ENCODE results near the gene ME1.
A peak's percentile ranks its signal among the peaks of the same experiment; 100 is the strongest.

Gene ME1

DNA sequence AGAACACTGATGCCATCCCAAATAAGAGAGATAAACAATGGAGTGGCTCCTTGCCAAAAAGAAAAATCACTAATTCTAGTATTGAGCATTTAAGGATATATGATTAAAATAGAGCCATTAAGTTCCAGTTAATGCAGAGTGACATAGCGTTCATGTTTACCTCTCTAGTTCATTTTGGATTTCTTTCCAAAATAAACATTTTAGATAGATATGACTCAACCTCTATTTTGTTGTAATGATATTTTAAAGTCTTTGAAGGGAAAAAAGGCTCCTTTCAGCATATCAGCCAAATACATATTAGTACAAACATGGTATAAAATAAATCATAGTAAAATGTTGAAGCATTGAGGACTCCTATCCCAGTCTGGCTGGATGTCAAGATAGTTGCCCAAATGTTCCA lies 204.3 kb downstream of the ME1 start:
- in situ Hi-C loops (cut with MboI; ENCODE audit: low sequenced_read_pairs, unreplicated experiment) = no loop called here
- no peak for DNase-seq (ENCODE audit: low spot score)
- TF ChIP-seq, protein P1, sequence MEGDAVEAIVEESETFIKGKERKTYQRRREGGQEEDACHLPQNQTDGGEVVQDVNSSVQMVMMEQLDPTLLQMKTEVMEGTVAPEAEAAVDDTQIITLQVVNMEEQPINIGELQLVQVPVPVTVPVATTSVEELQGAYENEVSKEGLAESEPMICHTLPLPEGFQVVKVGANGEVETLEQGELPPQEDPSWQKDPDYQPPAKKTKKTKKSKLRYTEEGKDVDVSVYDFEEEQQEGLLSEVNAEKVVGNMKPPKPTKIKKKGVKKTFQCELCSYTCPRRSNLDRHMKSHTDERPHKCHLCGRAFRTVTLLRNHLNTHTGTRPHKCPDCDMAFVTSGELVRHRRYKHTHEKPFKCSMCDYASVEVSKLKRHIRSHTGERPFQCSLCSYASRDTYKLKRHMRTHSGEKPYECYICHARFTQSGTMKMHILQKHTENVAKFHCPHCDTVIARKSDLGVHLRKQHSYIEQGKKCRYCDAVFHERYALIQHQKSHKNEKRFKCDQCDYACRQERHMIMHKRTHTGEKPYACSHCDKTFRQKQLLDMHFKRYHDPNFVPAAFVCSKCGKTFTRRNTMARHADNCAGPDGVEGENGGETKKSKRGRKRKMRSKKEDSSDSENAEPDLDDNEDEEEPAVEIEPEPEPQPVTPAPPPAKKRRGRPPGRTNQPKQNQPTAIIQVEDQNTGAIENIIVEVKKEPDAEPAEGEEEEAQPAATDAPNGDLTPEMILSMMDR (IDR thresholded peaks at IDR 0.05; ENCODE audit: borderline replicate concordance, control extremely low read depth, extremely low read depth, insufficient read depth, missing control alignments) = no peak

DNA sequence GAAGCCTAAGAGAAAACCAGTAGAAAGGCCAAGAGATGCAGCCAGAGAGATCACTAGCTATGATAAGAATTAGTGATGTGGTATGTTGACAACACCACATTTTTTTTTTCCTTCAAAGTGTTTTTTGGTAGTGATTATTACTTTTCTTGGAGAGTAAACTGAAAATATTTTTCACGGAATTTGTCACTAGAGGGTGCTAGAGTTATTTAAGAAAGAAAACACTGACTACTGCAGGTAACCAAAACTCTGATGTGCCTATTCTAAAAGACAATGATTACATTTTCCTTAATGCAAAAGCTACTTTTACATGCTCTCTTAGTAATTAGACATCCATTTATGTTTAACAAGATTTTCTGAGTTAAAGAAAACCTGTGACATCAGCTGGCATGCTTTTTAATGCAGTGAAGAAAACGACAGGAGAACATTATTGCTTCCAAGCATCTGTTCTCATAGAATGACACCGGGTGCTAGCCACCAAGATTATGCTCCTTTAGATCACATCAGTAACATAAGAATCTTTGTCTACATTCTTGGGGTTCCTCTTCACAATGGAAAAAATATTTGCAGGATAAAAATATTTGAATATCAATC lies 208.9 kb downstream of the ME1 start:
- TF ChIP-seq, protein P1 (IDR thresholded peaks at IDR 0.05; ENCODE audit: borderline replicate concordance, control extremely low read depth, extremely low read depth, insufficient read depth, missing control alignments) = peak; percentile 25
- DNase-seq (ENCODE audit: low spot score) = peak; percentile 28
- in situ Hi-C loops (cut with MboI; ENCODE audit: low sequenced_read_pairs, unreplicated experiment) = loop anchor here (5.0 to 25.0 kb wide), 2 partner anchors 295 to 960 kb away; no protein-coding TSS in a partner anchor

DNA sequence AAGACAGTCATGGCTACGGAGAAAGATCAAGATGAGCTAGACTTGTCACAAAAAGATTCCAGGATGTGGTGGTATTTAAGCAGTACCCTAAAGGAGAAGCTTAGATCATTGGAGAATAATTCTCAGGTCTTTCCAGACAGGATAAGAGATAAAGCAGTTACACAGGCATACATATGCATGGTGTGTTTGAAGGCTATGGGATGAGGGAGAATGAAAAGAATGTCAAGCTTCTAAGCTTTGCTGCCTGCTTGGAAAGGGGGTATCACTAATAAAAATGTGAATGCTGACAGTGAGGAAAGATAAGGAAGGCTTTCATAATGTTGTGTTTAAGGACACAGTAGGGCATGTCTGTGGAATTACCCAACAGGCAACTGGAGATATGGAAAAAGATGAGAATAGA lies 209.6 kb downstream of the ME1 start:
- no peak for DNase-seq (ENCODE audit: low spot score)
- TF ChIP-seq, protein P1 (IDR thresholded peaks at IDR 0.05; ENCODE audit: borderline replicate concordance, control extremely low read depth, extremely low read depth, insufficient read depth, missing control alignments) = no peak
- in situ Hi-C loops (cut with MboI; ENCODE audit: low sequenced_read_pairs, unreplicated experiment) = loop anchor here (5.0 to 25.0 kb wide), 2 partner anchors 296 to 959 kb away; no protein-coding TSS in a partner anchor

DNA sequence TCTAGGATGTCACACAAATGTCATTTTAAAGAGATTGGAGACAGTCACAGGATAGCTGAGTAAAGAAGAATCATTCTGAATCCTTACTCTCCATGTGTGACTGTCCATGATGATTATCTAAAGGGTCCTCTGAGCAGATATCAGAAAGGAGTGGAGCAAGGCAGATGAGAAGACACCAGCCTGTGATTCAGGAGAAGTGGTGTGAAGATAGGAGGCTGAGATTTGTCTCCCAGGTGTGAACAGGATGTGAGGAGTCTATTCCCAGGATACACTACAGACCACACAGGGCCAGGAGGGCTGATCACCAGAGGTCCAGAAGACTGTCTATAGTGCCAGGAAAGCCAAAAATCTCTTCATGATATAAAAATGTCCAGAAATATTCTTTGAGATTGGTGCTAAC lies 210.7 kb downstream of the ME1 start:
- in situ Hi-C loops (cut with MboI; ENCODE audit: low sequenced_read_pairs, unreplicated experiment) = loop anchor here (5.0 to 25.0 kb wide), 2 partner anchors 297 to 958 kb away; no protein-coding TSS in a partner anchor
- TF ChIP-seq, protein P1 (IDR thresholded peaks at IDR 0.05; ENCODE audit: borderline replicate concordance, control extremely low read depth, extremely low read depth, insufficient read depth, missing control alignments) = no peak

DNA sequence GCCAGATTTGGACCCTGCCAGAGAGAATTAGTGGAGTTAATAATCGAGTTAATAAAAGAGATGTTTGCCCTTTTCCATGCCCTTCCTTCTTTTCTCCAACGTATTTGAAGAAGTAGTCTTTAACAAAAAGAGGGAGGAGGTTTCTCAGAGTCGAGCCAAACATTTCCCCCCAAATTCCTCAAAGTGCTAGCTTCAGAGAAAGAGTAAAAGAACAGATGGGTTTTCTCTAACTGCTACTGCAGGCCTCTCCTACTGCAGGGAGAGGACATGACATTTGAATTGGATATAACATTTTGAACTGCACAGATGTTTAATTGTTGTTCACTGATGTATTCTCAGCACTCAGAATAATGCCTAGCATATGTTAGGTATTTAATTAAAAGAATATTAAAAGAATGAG lies 212.2 kb downstream of the ME1 start:
- TF ChIP-seq, protein P1 (IDR thresholded peaks at IDR 0.05; ENCODE audit: borderline replicate concordance, control extremely low read depth, extremely low read depth, insufficient read depth, missing control alignments) = no peak
- in situ Hi-C loops (cut with MboI; ENCODE audit: low sequenced_read_pairs, unreplicated experiment) = loop anchor here (25.0 kb wide), 1 partner anchor 956 kb away; no protein-coding TSS in a partner anchor
- DNase-seq (ENCODE audit: low spot score) = no peak

More for the DNA sequence above, 210.7 kb downstream of the ME1 start:
- DNase-seq (ENCODE audit: low spot score) = no peak

DNA sequence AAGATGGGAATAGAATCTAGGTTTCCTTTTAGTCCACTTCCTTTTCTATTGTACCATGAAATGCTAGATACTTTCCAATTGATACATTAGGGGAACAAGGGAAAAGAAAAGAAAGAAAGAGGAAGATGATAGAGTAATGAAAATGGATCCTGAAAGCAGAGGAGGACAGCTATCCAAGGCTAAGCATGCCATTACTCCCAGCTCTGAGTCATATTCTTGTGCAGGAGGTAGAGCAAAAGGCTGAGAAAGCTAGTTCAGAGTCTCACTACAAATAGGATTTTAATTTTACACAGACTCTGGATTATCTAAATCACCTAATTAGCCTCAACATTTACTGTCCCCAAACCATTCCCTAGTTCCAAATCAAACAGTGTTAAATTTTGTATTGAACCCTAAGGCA lies 214.0 kb downstream of the ME1 start:
- in situ Hi-C loops (cut with MboI; ENCODE audit: low sequenced_read_pairs, unreplicated experiment) = loop anchor here (25.0 kb wide), 1 partner anchor 955 kb away; no protein-coding TSS in a partner anchor
- DNase-seq (ENCODE audit: low spot score) = no peak
- TF ChIP-seq, protein P1 (IDR thresholded peaks at IDR 0.05; ENCODE audit: borderline replicate concordance, control extremely low read depth, extremely low read depth, insufficient read depth, missing control alignments) = no peak
